Kidney capillary endothelial cell (primary cell): ENCODE data around the gene NHS.

Experiments used
- DNase-seq: peaks from one replicate; pipeline ENCODE4 v3.0.0-alpha.2; 2018; ENCODE audit warnings: low spot score

NHS gene

GRCh38 chrX:17679261-17679660, 304.3 kb downstream of the NHS start:
- no peak for DNase-seq

GRCh38 chrX:17679820-17680219, 304.8 kb downstream of the NHS start:
- DNase-seq, result no peak

- DNase-seq, result no peak
Measured at GRCh38 chrX:17680732-17681413, 305.9 kb downstream of the NHS start.

GRCh38 chrX:17682259-17682658, 307.3 kb downstream of the NHS start:
- DNase-seq, result no peak

- DNase-seq, result no peak
Measured at GRCh38 chrX:17685026-17685425, 310.0 kb downstream of the NHS start.

GRCh38 chrX:17687648-17688047, 312.6 kb downstream of the NHS start:
- no peak for DNase-seq

GRCh38 chrX:17689971-17690409, 315.0 kb downstream of the NHS start:
- DNase-seq, result peak; percentile 56

GRCh38 chrX:17692709-17693346, 317.8 kb downstream of the NHS start:
- DNase-seq, result no peak

GRCh38 chrX:17697191-17697590, 322.2 kb downstream of the NHS start:
- DNase-seq, result no peak

- no peak for DNase-seq
Measured at GRCh38 chrX:17700976-17701375, 326.0 kb downstream of the NHS start.

GRCh38 chrX:17703201-17703600, 328.2 kb downstream of the NHS start:
- no peak for DNase-seq

- no peak for DNase-seq
Measured at GRCh38 chrX:17705211-17705610, 330.2 kb downstream of the NHS start.

- DNase-seq, result no peak
Measured at GRCh38 chrX:17706676-17707075, 331.7 kb downstream of the NHS start.

- DNase-seq, result no peak
Measured at GRCh38 chrX:17707731-17708130, 332.7 kb downstream of the NHS start.

- no peak for DNase-seq
Measured at GRCh38 chrX:17710871-17711301, 335.9 kb downstream of the NHS start.

- DNase-seq, result no peak
Measured at GRCh38 chrX:17713288-17713687, 338.3 kb downstream of the NHS start.

GRCh38 chrX:17718649-17719165, 343.7 kb downstream of the NHS start:
- DNase-seq, result no peak

GRCh38 chrX:17719711-17720110, 344.7 kb downstream of the NHS start:
- DNase-seq, result no peak

- DNase-seq, result no peak
Measured at GRCh38 chrX:17721715-17722114, 346.7 kb downstream of the NHS start.

GRCh38 chrX:17725181-17725580, 350.2 kb downstream of the NHS start:
- no peak for DNase-seq

GRCh38 chrX:17732138-17732783, 357.3 kb downstream of the NHS start:
- DNase-seq, result no peak

GRCh38 chrX:17735406-17735805, 360.4 kb downstream of the NHS start:
- DNase-seq, result no peak

- DNase-seq, result no peak
Measured at GRCh38 chrX:17736478-17736855, 361.5 kb downstream of the NHS start.
